ENCODE data around the gene NAPA. TPM values are rescaled to one million over a fixed set of nuclear protein-coding genes. Genes with fewer than 3 reads are reported as not detected.

The NAPA gene
- total RNA-seq, 1 experiment from 2014 or later: 80.4 TPM

DNA sequence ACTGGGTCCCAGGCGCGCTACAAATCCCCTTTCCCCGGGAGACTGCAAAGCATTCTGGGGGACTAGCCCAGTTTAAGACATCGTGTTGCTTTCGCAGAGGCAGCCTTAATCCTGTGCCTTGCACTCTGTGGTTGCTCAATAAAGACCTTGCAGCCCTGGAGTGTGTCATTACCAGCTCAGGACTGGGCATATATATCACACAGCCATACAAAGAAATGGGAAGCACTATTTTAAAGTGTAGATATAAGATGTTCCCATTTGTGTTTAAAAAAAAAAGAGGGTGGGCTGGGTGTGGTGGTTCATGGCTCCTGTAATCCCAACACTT, 11.1 kb downstream of the NAPA start:
- H3K9me3 ChIP-seq (ENCODE audit: insufficient read depth, low read depth): no peaks in the 10 kb centered on the region
- no peak overlapping the region for H3K4me3 ChIP-seq
- H3K36me3 ChIP-seq (ENCODE audit: low read depth): no peaks in the 10 kb centered on the region
- H3K27me3 ChIP-seq (ENCODE audit: insufficient read depth, low read depth): no peaks in the 10 kb centered on the region
- H3K9me2 ChIP-seq (ENCODE audit: insufficient read depth): no peaks in the 10 kb centered on the region
- H3F3A ChIP-seq (ENCODE audit: insufficient read depth, low read depth): 0 out of 2 replicates have a peak, but pooled peaks cover 3% of the 10 kb centered on the region
- no peak for DNase-seq
- H3K79me2 ChIP-seq (ENCODE audit: low read depth): peaks cover 6% of the 10 kb centered on the region
- ChIA-PET CTCF (interaction anchor here (0.7 kb wide), 1 partner anchor 243 kb away, joined by 19 read pairs; no protein-coding TSS in a partner anchor), POLR2A (ENCODE audit: unreplicated experiment) (no interaction called here)
- H2AFZ ChIP-seq: no peak overlapping the region
- intact Hi-C loops (cut with micrococcal nuclease; ENCODE audit: unreplicated experiment): no loop called here
- H3K4me2 ChIP-seq: no peak overlapping the region
- H3K4me1 ChIP-seq (replicated peaks; ENCODE audit: insufficient read depth): no peaks in the 10 kb centered on the region
- peaks cover 24% of the 10 kb centered on the region; the same call in 1 of the 2 replicates for H4K20me1 ChIP-seq (ENCODE audit: insufficient read depth)
- TF ChIP-seq EZH2 (IDR thresholded peaks at IDR 0.05; ENCODE audit: low read depth): no peak
- TF ChIP-seq, protein P1, sequence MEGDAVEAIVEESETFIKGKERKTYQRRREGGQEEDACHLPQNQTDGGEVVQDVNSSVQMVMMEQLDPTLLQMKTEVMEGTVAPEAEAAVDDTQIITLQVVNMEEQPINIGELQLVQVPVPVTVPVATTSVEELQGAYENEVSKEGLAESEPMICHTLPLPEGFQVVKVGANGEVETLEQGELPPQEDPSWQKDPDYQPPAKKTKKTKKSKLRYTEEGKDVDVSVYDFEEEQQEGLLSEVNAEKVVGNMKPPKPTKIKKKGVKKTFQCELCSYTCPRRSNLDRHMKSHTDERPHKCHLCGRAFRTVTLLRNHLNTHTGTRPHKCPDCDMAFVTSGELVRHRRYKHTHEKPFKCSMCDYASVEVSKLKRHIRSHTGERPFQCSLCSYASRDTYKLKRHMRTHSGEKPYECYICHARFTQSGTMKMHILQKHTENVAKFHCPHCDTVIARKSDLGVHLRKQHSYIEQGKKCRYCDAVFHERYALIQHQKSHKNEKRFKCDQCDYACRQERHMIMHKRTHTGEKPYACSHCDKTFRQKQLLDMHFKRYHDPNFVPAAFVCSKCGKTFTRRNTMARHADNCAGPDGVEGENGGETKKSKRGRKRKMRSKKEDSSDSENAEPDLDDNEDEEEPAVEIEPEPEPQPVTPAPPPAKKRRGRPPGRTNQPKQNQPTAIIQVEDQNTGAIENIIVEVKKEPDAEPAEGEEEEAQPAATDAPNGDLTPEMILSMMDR (conservative IDR thresholded peaks at IDR 0.05): no peak
- no TSS peak for BruUV-seq (replicated peaks)
- no peak overlapping the region for H3K27ac ChIP-seq

DNA sequence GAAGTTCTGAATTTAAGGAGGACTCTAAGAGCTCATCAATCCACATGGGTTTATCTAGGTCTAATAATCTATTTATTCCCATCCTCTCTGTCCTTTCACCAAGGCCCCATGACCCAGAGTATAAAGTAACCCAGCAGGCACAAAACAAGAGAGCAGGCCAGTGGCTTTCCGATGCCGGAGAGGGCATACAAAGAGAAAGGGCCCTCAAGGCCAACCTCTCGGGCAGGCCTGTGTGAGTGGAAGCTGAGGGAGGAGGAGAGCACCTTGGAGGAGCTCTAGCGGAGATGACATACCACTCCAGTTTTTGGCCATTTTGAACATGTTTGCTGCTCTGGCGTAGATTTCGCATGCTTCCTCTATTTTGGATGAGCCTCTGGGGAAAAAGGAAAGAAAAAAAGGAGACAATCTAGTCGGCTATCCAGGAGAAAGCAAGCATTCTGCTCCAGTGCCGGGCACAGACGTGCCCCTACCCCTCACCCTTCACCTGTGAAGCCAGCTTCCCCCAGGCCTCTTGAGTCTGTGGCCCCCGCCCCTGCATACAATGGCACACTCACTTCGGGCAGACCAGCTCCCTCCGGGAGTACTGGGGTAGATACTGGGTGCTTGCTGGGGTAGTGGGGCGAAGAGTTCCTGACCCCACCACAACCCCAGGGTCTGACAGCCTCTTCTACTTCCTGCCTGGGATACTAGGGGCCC, 11.6 kb downstream of the NAPA start:
- intact Hi-C loops (cut with micrococcal nuclease; ENCODE audit: unreplicated experiment): no loop called here
- no TSS peak for BruUV-seq (replicated peaks)
- H3K36me3 ChIP-seq (ENCODE audit: low read depth): no peaks in the 10 kb centered on the region
- H3K4me2 ChIP-seq: no peak overlapping the region
- DNase-seq: no peak
- no peaks in the 10 kb centered on the region for H3K27me3 ChIP-seq (ENCODE audit: insufficient read depth, low read depth)
- CTCF ChIA-PET: interaction anchor here (0.6 to 0.7 kb wide), 2 partner anchors 243 to 303 kb away, joined by 4 to 19 read pairs; no protein-coding TSS in a partner anchor
- H3K9me2 ChIP-seq (ENCODE audit: insufficient read depth): no peaks in the 10 kb centered on the region
- peaks cover 20% of the 10 kb centered on the region; the same call in 1 of the 2 replicates for H4K20me1 ChIP-seq (ENCODE audit: insufficient read depth)
- POLR2A ChIA-PET (ENCODE audit: unreplicated experiment): no interaction called here
- H3K4me1 ChIP-seq (replicated peaks; ENCODE audit: insufficient read depth): no peaks in the 10 kb centered on the region
- H3K9me3 ChIP-seq (ENCODE audit: insufficient read depth, low read depth): no peaks in the 10 kb centered on the region
- H3F3A ChIP-seq (ENCODE audit: insufficient read depth, low read depth): 0 out of 2 replicates have a peak, but pooled peaks cover 3% of the 10 kb centered on the region
- TF ChIP-seq EZH2 (IDR thresholded peaks at IDR 0.05; ENCODE audit: low read depth): no peak
- TF ChIP-seq, protein P1 (conservative IDR thresholded peaks at IDR 0.05): no peak
- no peak overlapping the region for H2AFZ ChIP-seq
- peaks cover under 1% of the 10 kb centered on the region for H3K79me2 ChIP-seq (ENCODE audit: low read depth)
- H3K4me3 ChIP-seq: no peak overlapping the region
- no peak overlapping the region for H3K27ac ChIP-seq

DNA sequence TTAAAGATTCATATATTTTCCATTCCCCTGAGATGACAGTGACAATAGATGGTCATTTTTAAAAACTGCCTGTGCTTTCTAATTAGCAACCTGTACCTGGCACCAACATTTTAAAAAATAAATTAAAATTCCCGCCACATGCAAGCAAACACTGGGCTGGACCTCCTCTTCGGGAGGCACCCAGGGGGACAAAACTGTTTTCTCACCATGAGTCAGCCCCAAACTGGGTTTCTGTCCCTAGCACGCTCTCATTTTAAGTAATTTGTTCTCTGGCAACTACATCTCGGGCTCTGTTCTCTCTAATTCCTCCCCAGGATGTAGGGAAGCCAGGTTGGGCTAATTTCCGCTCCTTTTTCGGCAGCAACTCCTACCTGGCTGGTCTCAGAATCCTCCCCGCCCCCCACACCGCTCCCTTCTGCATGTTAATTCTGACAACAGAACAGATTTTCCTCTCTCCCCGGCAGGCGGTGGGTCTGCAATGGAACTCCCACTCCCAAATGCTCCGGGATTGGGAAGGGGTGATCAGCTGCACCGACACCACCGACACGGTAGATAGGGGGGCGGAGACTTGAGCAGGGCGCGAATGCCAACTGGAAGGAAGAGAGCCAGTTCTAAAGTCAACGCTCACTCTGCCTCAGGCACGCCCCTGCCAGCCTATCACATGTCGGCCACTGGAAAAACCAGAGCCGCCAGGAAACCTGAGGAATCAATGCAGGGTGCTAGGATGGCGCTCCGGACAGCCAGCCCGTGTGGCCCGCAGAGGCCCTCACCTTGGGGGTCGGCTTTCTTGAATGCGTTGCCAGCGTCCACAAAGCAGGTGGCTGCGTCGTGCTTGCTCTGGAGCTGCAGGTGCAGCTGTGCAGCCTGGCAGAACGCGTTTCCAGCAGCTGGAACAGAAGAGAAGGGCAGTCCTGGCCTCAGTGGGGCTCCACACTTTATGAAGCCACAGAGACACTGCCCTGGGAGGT, 14.7 kb downstream of the NAPA start:
- Histone ChIP-seq H3K9me2 (ENCODE audit: insufficient read depth) (no peaks in the 10 kb centered on the region), H4K20me1 (ENCODE audit: insufficient read depth) (peaks cover 14% of the 10 kb centered on the region; the same call in 1 of the 2 replicates), H2AFZ (no peak overlapping the region), H3K4me1 (replicated peaks; ENCODE audit: insufficient read depth) (no peaks in the 10 kb centered on the region), H3K36me3 (ENCODE audit: low read depth) (no peaks in the 10 kb centered on the region), H3K27me3 (ENCODE audit: insufficient read depth, low read depth) (no peaks in the 10 kb centered on the region), H3K4me2 (no peak overlapping the region), H3F3A (ENCODE audit: insufficient read depth, low read depth) (0 out of 2 replicates have a peak, but pooled peaks cover 3% of the 10 kb centered on the region), H3K79me2 (ENCODE audit: low read depth) (no peaks in the 10 kb centered on the region), H3K27ac (no peak overlapping the region), H3K9me3 (ENCODE audit: insufficient read depth, low read depth) (no peaks in the 10 kb centered on the region), H3K4me3 (no peak overlapping the region)
- intact Hi-C loops (cut with micrococcal nuclease; ENCODE audit: unreplicated experiment): no loop called here
- TF ChIP-seq, protein P1 (conservative IDR thresholded peaks at IDR 0.05): no peak
- TF ChIP-seq EZH2 (IDR thresholded peaks at IDR 0.05; ENCODE audit: low read depth): no peak
- no peak for DNase-seq
- no TSS peak for BruUV-seq (replicated peaks)
- ChIA-PET CTCF (no interaction called here), POLR2A (ENCODE audit: unreplicated experiment) (no interaction called here)

All from PC-9 (cell line).